Left ventricle myocardium inferior (tissue), 1 donor: ENCODE results near the gene RNF224. TPM values are rescaled to one million over a fixed set of nuclear protein-coding genes. Genes with fewer than 3 reads are reported as not detected.

Experiments used
- DNase-seq: peaks from one replicate; pipeline ENCODE4 v3.0.0-alpha.2; 2020
- H3K27ac ChIP-seq: fragments of 200-600 bp; replicated peaks from 2 replicates; pipeline ENCODE4 v1.8.0; 2021
- H3K27me3 ChIP-seq: fragments of 200-600 bp; 2 replicates; pipeline ENCODE4 v1.8.0; 2021; ENCODE audit warnings: low read depth
- H3K36me3 ChIP-seq: fragments of 200-600 bp; 2 replicates; pipeline ENCODE4 v1.8.0; 2021
- H3K4me1 ChIP-seq: fragments of 200-600 bp; 2 replicates; pipeline ENCODE4 v1.8.0; 2021
- H3K4me3 ChIP-seq: fragments of 200-600 bp; 2 replicates; pipeline ENCODE4 v1.8.0; 2021; ENCODE audit warnings: mild to moderate bottlenecking, moderate library complexity
- H3K9me3 ChIP-seq: fragments of 200-600 bp; replicated peaks from 2 replicates; pipeline ENCODE4 v1.8.0; 2021
- intact Hi-C: fragments of 100-400 bp; cut with micrococcal nuclease; formaldehyde crosslinking; loops from one replicate; pipeline ENCODE4 v1.11.0; 2022
- total RNA-seq: library from RNA; stranded (reverse); fragmentation: NEBNext Ultra II Directional; extraction: Animal tissue kit (Norgen Biotek cat#: 25700); gene quantifications from one replicate; pipeline ENCODE4 v1.2.1, GENCODE V29; 2021
- TF ChIP-seq, protein P1 (sequence below): fragments of 200-600 bp; IDR thresholded peaks from 2 replicates; pipeline ENCODE4 v1.8.0; 2021; ENCODE audit warnings: antibody characterized with exemption, mild to moderate bottlenecking, borderline replicate concordance
- donor health status: DM: no; HTN: yes; CAD: no; lungs with severe emphysema.

The RNF224 gene
- total RNA-seq, 1 donor from 2014 or later: not detected

DNA sequence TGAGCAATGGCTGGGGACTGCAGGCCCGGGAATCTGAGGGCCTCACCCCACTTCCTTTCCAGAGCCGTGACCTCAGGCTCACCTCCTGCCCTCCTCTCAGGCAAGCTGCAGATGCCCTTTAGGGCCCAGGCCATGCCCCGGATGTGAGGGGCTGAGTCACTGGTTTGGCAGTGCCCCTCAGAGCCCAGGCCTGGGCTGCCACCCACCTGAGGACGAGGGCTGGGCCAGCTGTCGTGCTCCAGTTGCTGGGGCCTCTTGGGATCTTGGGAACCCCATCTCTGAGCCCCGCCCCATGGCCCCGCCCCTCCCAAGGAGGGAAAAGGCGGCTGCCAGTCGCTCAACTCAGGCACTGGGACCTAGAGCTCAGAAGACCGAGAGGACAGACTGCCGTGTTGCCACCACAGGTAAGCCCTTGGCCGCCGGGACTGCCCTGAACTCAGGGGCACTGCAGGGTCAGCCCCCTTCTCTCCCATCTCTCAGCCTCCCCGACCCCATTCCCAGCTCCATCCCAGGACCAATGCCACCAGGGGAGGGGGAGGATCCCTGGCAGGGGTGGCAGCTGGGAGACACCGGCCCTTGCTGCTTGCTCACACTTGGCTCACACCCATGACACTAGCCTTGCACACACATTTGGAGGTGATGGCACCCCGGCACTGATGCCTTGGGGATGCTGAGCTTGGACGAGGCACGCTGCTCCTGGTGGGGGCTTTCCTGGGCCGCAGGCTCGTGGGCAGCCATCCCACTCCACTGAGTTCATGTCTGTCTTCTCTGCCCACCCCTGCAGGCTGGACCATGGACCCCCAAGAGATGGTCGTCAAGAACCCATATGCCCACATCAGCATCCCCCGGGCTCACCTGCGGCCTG is 2.2 kb upstream of the RNF224 start, which contains the start of gene CYSRT1:
CYSRT1 (plus strand) TSS at position 345 of the 865 bp plus-strand sequence; CDS start at position 793, 448 bp downstream.
- peaks cover 38% of the 10 kb centered on the region for H3K4me1 ChIP-seq
- no peaks in the 10 kb centered on the region for H3K9me3 ChIP-seq
- TF ChIP-seq, protein P1, sequence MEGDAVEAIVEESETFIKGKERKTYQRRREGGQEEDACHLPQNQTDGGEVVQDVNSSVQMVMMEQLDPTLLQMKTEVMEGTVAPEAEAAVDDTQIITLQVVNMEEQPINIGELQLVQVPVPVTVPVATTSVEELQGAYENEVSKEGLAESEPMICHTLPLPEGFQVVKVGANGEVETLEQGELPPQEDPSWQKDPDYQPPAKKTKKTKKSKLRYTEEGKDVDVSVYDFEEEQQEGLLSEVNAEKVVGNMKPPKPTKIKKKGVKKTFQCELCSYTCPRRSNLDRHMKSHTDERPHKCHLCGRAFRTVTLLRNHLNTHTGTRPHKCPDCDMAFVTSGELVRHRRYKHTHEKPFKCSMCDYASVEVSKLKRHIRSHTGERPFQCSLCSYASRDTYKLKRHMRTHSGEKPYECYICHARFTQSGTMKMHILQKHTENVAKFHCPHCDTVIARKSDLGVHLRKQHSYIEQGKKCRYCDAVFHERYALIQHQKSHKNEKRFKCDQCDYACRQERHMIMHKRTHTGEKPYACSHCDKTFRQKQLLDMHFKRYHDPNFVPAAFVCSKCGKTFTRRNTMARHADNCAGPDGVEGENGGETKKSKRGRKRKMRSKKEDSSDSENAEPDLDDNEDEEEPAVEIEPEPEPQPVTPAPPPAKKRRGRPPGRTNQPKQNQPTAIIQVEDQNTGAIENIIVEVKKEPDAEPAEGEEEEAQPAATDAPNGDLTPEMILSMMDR: no peak
- H3K36me3 ChIP-seq: no peaks in the 10 kb centered on the region
- intact Hi-C loops: loop anchor here (5.0 kb wide), 1 partner anchor 103 kb away; no protein-coding TSS in a partner anchor
- no peak for DNase-seq
- H3K27me3 ChIP-seq: peaks cover 22% of the 10 kb centered on the region
- H3K27ac ChIP-seq: peak within 1 kb of the TSS; percentile 96
- H3K4me3 ChIP-seq: peak within 1 kb of the TSS; percentile 91

DNA sequence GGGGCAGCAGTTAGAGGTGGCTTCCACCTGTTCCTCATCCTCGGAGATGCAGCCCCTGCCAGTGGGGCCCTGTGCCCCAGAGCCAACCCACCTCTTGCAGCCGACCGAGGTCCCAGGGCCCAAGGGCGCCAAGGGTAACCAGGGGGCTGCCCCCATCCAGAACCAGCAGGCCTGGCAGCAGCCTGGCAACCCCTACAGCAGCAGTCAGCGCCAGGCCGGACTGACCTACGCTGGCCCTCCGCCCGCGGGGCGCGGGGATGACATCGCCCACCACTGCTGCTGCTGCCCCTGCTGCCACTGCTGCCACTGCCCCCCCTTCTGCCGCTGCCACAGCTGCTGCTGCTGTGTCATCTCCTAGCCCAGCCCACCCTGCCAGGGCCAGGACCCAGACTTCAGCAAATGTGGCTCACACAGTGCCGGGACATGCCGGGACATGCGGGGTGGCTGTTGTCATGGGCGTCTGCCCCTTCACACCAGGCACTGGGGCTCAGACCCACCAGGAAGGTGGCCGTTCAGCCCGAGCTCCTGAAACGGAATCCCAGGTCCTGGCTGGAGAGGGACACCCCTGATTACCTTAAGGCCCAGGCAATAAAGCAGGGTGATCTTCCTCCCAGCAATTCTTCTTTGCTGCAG is 1.5 kb upstream of the RNF224 start:
- TF ChIP-seq, protein P1: no peak
- intact Hi-C loops: loop anchor here (5.0 kb wide), 1 partner anchor 104 kb away; no protein-coding TSS in a partner anchor

DNA sequence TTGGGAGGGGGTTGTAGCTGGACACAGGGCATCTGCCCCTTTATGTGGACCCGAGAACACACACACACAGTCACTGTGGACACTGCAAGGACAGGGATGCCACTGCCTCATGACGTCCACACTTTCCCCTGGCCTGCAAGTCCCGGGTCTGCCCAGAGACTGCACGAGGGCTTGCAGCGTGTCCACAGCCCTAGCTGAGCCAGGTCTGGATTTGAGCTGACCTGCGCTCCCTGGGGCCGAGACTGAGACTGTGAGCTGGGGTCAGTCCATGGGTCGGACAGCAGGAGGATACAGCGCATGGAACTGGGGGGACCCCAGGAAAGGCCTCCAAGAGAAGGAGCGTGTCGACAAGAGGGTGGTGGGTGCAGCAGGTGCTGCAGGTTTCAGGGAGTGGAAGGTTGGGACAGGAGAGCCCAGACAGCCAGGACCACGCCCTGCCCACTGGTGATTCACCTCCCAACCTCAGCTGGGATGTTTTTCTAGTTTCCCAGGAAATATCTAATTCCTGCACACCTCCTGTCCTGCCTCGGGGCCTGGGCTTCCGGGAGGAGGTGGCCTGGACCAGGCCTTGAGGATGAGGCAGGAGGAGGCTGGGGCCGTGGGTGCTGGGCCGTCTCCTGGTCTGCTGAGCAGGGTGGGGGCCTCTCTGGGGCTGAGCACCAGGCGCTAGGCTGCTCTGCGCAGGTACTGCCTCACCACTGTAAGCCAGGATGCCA is 806 bp upstream of the RNF224 start:
- Histone ChIP-seq H3K27ac (no peak overlapping the region), H3K9me3 (no peaks in the 10 kb centered on the region), H3K4me1 (peaks cover 27% of the 10 kb centered on the region), H3K4me3 (no peak overlapping the region), H3K27me3 (peaks cover 36% of the 10 kb centered on the region), H3K36me3 (no peaks in the 10 kb centered on the region)
- intact Hi-C loops: loop anchor here (5.0 kb wide), 1 partner anchor 104 kb away; no protein-coding TSS in a partner anchor
- TF ChIP-seq, protein P1: no peak
- DNase-seq: no peak

More for the DNA sequence above, 1.5 kb upstream of the RNF224 start:
- DNase-seq: no peak
- H3K27me3 ChIP-seq: peaks cover 29% of the 10 kb centered on the region
- H3K27ac ChIP-seq: no peak overlapping the region
- H3K4me3 ChIP-seq: no peak overlapping the region
- H3K4me1 ChIP-seq: peaks cover 32% of the 10 kb centered on the region
- H3K9me3 ChIP-seq: no peaks in the 10 kb centered on the region
- no peaks in the 10 kb centered on the region for H3K36me3 ChIP-seq

DNA sequence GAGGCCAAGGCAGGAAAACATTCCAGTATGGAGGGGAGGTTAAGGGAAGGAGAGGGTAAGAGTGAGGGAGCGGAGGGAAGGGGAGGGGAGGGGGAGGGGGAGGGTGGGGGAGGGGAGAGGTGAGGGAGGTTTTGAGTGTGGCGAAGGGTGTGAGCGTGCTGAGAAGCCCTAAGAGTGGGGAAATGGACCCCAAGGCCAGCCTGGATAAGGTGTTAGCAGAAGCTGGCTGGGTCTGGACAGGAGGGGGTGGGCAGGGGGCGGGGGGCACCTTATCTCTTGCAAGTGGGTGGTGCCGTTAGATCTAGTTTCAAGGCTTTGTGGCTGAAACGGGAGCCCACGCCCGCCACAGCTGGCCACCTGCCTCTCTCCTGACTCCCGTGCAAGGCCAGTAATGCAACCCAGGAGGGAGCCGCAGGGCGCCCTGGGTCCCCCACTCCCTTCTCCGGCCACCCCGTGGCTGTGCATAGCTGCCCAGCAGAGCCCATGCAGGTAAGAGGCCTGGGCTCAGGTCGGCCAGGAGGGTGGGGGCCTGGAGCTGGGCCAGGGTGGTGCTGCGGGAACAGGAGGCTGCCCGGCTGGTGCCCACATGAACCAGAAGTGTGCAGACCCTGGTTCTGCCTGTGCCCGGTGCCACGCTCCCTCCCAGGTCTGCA is 677 bp downstream of the RNF224 start:
- Histone ChIP-seq H3K9me3 (no peaks in the 10 kb centered on the region), H3K27me3 (peaks cover 51% of the 10 kb centered on the region), H3K36me3 (no peaks in the 10 kb centered on the region), H3K4me1 (peaks cover 16% of the 10 kb centered on the region), H3K27ac (no peak overlapping the region), H3K4me3 (no peak overlapping the region)
- TF ChIP-seq, protein P1: no peak
- DNase-seq: no peak
- intact Hi-C loops: loop anchor here (5.0 kb wide), 1 partner anchor 106 kb away; no protein-coding TSS in a partner anchor
